HG03159 (cell line): ENCODE data around the gene ANK3.

Experiments
- ATAC-seq: cut with Tn5 transposase; IDR thresholded peaks from one replicate; pipeline ENCODE4 v1.9.1; 2021; ENCODE audit warnings: mild to moderate bottlenecking, moderate library complexity; ENCODE audit not compliant: unreplicated experiment

The ANK3 gene

DNA sequence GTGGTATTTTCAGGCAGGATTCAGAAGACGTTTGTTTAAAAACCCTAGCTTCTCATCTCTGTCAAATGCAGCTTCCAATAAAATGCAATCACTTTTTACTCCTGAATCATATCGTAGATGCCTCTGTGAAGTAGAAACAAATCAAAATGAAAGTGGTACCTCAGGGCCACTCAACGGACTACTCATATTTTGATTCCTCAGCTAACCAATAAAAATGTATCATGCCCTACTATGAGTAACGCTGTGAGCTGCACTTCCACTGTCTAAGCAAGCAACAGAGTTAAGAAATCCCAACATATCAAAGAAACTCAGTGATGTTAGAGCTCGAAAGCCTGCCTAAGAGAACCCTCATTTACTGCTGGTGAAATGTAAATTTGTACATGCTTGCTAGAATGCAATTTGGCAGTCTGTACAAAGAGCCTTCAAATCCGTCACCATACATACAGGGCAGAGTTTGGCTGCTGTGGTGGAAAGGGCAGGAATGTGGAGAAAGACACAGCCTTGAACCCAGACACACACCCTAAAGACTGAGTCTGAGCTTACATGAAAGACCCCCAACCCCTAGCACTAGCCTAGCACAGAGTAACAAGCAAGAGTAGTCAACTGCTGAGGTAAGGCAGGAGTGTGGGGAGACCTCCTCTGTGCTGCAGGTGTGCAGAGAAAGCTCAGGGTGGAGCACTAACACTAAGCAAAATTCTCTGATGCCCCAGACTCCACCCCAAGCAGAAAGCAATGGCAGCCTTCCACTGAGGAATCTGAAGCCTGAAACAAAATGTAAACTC, 151.5 kb downstream of the ANK3 start:
- peak; percentile 38 for ATAC-seq

DNA sequence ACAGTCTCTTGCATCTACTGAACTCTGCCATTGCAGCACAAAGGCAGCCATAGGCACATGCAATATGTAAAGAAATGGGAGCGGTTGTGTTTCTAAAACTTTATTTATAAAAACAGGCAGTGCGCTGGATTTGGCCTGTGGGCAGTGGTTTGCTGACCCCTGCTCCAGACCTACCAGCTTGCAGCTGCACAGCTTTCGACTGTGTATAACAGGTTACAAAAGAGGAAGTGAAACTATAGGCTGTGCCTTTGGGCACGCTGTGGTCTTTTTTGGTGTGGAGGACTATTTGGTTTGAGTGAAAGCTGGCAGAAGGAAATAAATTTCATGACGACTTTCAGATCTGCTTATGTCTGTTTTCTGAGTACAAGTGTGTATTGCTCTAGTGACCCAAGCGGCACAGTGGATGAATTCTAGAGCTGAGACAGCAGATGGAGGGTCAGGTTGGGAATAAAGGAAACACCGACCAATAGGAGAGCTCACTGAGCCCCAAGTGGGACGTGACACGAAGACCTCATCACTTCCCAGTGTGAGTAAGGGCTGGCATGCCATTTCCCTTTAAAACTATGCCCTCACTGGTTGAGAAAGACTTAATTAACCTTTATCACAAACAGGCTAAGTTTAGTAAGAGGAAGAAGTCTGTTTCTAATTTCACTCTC, 152.7 kb downstream of the ANK3 start:
- peak; percentile 97 for ATAC-seq

DNA sequence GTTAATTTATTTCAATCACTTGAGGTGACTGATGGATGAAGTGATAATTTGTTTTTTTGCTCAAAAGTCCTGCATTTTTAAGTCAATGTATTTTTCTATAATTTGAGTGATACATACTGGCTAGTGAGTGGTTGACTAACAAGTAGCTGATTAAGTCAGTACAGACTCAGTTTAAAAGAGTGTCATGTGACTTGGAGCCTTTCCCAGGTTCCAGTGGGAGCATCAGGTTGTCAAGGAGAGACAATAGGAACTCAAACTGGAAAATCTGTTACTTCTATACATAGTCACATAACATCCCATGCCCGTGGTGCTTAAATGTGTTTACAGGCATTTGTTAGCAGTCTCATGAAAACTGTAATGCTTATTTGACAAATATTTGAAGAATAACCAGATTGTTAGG, 154.7 kb downstream of the ANK3 start:
- ATAC-seq = no peak

DNA sequence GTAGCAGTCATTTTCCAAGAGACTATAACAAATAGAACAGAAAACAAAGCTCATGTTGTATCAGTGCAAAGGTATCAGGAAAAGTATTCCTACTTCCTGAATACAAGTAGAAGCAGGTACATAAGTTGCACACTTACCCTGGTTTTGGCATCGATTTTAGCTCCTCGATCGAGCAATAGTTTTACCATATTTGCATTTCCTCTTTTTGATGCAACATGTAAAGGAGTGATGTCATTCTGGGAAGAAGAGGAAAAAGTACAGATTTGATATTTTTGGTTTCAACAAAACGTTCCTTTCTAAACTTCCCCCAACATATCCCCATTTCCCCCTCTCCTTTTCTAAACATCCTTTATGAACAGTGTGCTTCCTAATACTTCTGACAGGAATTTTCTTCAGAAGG, 155.1 kb downstream of the ANK3 start:
- ATAC-seq = no peak

DNA sequence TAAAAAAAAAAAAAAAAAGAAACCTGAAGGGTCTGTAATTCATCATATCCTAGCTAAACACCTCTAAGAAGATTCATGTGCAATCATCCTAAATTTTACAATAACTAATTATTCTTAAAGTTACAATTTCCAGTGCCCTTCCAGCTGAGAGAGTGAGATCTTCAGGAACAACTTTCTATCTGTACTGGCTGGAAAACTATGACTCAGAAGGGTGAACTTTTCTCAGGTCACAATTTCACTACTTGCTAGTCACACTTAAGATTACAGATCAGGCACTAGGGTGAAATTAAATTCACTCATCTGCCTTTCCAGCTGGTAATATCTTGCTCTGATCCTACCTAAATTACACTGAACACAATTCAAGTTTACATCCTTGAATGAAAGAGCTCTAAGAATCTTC, 158.8 kb downstream of the ANK3 start:
- ATAC-seq = no peak

DNA sequence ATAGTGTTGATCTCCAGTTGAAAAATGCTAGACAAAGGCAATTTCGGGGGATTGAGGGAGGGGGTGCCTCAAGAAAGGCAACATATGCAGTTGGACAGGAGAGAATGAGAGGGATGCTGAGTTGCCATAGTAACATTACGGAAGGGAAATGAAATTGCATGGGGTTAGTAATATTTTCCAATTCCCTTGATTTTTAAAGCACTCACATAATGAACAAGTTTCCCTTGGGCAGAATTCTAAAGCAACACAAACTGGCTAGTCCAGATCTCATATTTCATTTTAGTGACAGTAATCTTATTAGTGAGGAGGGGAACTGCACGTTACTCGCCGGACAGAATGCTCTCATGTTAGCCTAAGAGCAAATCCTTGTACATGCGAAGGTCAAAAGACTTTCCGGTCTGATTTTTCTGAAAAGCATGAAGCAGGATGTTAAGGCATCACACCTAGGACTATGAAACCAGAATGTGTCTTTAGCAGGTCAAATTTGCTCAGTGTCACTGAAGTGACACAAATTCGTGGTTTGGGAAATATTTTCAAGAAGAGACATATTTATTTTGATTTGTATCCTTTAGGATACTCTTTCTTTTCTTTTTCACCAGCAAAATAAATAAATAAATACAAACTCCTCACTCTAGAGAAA, 165.5 kb downstream of the ANK3 start:
- no peak for ATAC-seq

DNA sequence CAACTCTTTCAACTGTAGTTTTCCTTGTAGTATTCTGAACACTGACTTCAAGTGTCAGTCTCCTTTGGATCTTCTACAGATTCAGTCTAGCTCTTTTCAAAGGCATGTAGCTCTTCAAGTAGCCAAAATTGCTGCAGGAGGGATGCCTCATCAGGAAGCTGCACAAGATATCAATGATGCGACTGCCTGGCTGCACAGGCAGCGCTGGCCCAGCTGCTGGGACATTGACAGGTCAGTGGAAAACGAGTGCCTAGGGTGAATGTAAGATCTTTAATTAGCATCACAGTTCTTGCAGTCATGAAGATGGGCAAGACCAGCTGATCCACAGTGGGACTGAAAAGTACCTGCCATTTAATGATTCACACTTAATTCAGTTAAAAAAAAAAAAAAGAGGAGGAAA, 167.6 kb downstream of the ANK3 start:
- no peak for ATAC-seq

DNA sequence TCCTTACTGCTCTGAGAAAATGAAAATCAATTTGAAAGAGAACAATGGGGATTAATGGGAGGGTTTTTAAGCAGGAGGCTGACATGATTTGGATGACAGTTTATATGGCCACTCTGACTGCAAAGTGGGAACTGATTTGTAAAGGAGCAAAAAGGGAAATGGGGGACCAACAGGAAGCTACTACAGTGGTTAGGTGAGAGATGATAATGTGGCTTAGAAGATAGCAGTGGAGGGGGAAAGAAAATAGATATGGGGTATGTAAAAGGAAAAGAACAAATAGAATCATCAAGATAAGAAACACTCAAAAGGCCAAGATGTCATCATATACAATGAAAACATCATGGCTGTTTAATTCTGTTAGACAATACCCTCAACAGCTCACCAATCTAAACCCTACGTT, 177.5 kb downstream of the ANK3 start:
- no peak for ATAC-seq

DNA sequence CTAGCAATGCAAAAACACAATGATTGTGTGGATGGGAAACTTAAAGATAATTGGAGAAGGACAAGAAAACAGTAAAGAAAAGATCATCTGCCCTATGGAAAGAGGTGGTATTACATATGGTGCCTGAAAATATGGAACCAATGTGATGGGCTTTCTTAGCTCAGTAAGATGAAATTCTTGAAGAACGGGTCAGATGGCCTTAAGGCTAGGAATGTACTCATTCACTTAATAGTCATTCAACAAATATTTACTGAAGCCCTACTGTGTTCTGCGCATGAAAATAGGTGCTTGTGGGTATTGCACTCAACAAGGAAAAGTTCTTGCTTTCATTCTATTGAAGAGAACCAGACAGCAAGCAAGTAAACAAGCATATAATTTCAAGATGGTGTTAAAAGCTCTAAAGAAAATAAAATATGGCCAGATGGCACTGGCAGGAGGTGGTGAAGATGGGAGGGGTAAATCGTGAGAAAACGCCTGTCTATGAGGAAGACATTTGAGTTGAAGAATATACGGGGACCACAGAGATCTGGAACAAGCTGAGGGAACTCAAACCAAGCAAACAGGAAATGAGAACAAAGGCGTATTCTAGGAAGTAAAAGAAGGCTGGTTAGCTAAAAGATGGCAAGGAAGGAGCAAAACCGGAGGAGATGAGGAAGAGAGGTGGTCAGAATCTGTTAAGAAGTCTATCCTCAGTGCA, 179.7 kb downstream of the ANK3 start:
- ATAC-seq = no peak

DNA sequence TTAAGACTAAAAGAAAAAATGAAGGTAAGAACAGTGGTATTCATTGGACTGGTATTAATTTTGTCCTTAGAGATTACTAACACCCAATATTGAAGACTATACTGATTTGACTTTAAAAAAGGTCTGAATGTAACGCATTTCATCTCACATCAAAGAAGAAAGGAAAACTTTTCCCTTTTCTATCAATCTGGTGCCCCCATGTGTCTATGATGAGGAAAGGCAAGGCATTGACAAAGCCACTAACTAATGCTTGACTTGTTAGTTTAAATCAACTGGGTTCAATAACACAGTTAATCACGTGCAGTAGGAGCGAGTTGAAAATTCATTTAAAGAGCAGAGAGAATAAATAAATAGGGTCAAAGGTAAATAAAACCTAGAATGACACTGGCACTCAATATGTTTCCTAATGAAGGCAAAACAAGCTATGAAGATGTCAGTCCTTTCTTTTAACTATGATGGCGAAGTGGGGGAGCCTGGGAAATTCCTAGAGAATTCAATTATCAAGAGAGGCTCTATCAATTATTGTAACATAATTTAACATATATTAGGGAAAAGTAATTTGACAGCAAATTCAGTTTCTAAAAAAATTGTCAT, 180.9 kb downstream of the ANK3 start:
- ATAC-seq = no peak

DNA sequence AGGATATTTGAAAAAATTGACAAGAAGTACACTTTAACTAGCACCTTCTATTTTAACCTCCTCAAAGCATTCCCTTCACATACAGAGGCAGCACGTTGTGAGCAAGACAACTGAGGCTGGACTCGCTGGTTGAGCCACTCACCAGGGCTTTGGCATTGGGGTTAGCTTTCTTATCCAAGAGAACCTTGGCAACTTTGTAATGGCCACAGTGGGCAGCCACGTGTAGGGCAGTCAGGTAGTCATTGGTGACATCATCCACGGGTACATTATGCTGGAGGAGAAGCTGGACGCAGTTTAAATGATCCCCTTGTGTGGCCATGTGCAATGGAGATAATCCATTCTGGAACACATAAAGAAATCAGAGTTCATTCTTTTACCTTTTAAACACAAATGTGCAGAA, 181.8 kb downstream of the ANK3 start:
- ATAC-seq = no peak

DNA sequence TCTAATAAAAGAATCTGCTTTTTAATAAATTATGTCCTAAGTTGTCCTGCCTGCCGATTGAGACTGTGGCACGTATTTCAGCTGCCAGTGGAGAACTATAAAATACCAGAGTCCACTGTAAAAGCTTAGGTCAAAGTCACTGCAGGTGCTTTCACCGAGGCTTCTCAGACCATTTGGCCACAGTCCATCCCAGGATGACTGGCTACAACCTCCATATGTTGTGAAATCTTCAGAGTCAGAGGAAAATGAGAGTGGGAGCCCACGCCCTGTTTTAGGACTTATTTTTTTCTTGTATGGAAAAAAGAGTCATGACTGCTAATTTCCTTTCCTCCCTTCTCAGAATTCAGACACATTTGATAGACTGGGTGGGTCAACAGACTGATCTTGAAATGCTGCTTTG, 182.9 kb downstream of the ANK3 start:
- ATAC-seq = no peak

DNA sequence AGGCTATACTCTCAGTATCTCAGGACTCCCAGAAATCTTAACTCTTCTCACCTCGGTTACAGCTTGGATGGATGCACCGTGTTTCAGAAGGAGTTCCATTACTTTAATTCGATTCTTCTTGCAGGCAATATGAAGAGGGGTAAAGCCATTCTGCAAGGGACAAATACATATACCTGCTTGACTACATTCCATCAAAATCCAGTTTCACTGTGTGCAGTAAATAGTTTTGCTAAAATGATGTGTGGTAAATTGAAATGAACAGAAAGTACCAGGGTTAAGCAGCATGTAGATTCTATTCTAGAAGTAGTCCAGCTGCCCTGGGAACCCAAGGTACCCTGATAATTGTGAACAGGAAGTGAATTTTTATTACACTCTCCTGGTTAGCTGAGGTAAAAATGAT, 183.9 kb downstream of the ANK3 start:
- ATAC-seq = no peak

DNA sequence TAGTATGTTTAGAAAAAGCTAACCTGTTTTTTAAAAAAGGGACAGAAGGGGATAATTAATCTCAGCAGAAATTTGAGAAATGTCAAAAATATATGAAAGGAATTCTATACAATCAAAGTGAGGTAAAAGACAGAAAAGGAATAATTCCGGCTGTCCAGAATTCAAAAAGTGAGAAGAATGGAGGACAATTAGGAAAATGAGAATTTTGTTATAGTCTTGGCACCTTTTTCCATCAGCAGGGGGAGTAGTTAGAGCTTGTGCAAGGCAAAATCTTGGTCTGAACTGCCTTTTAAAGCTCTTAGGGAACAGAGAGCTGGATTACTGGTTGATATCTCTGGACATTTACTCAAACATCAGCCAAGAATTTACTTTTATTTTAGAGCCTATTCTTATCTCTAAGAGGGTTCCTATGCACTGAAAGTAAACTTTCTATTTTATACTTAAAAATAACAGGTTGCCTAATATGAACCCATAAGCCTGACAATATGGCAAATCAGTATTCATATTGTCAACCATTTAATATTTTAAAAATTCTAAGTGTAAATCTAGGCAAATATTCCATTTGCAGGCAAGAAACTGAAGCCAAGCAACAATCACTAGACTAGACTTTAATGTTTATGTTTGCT, 185.6 kb downstream of the ANK3 start:
- ATAC-seq = no peak

DNA sequence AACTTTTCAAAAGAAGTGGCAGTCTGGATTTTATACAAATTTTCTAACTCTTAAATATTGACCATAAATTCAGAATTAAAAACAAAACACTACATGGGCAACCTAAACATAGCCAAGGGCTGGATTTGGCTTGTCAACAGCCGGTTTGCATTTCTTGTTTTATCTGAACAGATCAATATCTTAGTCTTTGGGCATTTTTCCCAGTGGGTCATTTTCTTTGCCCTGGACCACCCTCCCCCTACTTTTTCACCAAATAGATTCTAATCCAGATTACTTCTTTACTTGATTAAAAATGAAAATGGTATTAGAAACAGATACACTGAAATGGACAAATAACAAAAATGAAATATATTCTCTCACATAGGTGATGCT, 189.0 kb downstream of the ANK3 start:
- no peak for ATAC-seq

DNA sequence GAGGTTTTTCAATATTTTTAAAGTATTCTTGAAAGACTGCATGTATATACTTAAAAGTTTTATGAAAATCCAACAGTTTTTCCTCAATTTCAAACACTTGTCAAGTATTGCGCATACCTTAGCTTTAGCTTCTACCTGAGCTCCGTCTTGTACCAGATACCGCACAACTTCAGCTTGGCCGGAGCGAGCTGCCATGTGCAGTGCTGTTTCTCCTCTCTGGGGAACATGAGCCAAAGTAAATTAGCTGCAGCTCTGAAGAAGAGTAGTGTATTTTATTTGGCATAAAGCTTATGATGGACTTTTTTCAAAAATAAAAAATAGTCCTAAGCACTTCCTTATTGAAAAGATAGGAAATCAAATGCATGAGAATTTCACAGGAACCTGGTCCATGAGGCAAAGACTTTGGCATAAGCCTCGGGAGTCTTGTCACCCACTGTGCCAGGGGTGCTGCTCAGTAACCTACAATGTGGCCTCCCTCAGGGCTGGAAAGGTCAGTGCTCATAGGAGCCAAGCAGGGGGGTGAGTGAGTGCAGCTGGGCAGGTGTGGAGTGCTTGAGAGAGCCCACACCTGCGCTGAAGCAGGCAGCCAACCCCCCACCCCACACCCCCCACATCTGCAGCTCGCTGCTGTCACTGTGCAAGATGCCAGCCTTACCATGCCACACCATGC, 189.5 kb downstream of the ANK3 start:
- no peak for ATAC-seq

DNA sequence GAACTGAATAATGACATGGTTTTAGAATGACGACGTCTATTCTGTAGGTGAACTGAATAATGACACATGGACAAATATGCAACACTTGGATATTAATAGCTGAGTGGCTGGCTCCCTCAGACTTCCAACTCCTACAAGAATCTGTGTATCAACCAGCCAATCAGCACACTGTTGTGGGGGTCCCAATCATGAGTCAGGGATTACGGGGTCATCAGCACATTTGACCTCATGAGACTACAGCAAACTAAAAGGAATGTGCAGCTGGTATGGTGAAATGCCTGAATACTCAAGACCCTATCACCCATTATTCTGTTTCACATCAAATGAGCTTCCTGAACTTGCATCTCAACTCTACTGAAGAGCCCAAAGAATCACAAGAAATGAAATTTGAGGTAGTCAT, 192.5 kb downstream of the ANK3 start:
- no peak for ATAC-seq

DNA sequence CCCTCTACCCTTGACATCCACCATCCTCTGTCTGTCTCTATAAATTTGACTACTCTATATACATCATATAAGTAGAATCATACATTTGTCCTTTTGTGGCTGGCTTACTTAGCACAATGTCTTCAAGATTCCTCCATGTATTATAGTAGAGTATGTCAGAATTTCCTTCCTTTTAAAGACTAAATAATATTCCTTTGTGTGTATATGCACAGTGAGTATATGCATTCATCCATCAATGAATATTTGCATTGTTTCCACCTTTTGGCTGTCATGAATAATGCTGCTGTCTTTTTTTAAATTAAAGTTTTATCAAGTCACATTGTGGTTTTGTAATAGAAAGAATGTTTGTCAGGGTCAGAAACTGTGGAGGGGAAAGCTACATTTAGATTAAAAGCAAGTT, 195.3 kb downstream of the ANK3 start:
- ATAC-seq = no peak

DNA sequence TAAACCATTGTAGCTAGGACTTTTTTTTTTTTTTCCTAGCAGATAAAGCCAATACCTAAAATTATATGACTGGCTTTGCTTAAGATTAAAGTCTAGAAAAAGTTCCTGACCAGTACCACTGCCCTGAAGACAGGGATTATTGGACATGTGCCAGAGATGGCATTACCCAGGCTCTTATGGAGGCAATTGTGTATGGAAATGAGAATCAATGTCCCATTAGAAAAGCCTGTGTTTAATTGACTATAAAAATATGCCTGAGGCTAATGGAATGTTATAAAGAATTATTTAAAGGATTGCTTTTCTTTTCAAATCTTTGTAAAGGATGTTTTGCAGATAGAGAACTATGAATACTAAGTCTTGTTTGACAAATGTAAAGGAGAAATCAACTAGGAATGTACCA, 196.7 kb downstream of the ANK3 start:
- ATAC-seq = no peak

DNA sequence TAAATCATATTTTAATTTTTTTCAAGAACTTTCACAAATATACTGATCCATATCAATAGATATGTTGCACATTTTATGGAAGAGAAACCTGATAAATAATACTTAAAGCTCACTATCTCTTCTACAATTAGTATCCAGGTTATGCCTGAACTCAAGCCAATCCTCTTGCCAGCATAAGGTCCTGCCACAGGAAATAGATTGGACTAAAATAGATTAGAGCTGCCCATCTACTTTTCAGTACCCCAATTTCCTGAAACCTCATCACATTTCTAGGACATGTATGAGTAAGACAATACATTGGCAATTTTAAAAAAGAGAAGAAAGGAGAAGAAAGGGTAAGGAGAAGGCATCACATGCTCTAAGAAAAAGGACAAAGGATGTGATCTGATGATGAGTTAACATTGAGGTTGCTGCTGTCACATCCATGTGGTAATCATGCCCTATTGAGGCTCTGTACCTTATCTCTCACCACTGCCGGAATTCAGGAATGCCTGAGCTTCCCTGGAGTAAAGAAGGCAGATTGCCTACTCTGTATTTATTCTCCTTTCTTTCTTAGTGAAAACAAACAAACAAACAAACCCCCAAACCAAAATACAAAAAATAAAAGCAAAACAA, 199.7 kb downstream of the ANK3 start:
- no peak for ATAC-seq
